IPS-18a (cell line): ENCODE data around the gene C3orf22.
"Not testable (repeated sequence)": the region's sequence is repeated elsewhere in the genome, so short reads cannot be mapped to it uniquely, and the experiment has no call there.

Source experiments
- H3K27ac ChIP-seq: one replicate; pipeline ENCODE4 v1.5.1; 2013; ENCODE audit warnings: low read length
- H3K27me3 ChIP-seq: one replicate; pipeline ENCODE4 v1.6.1; 2013; ENCODE audit warnings: mild to moderate bottlenecking, low read length; ENCODE audit not compliant: control insufficient read depth, insufficient read depth
- H3K36me3 ChIP-seq: one replicate; pipeline ENCODE4 v1.6.1; 2013; ENCODE audit warnings: low read depth, low read length; ENCODE audit not compliant: control insufficient read depth
- H3K4me1 ChIP-seq: one replicate; pipeline ENCODE4 v1.6.1; 2013; ENCODE audit warnings: low read depth, low read length; ENCODE audit not compliant: control insufficient read depth
- H3K4me3 ChIP-seq: one replicate; pipeline ENCODE4 v1.5.1; 2013; ENCODE audit warnings: low read length
- H3K9ac ChIP-seq: one replicate; pipeline ENCODE4 v1.6.1; 2013; ENCODE audit warnings: mild to moderate bottlenecking, low read length, moderate library complexity
- H3K9me3 ChIP-seq: one replicate; pipeline ENCODE4 v1.6.1; 2013; ENCODE audit warnings: low read depth, low read length; ENCODE audit not compliant: control insufficient read depth

C3orf22 gene, protein sequence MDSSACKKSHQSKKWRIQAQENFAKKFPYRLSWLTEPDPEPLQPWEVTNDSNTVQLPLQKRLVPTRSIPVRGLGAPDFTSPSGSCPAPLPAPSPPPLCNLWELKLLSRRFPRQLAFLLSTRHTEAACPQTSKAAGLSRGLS

DNA sequence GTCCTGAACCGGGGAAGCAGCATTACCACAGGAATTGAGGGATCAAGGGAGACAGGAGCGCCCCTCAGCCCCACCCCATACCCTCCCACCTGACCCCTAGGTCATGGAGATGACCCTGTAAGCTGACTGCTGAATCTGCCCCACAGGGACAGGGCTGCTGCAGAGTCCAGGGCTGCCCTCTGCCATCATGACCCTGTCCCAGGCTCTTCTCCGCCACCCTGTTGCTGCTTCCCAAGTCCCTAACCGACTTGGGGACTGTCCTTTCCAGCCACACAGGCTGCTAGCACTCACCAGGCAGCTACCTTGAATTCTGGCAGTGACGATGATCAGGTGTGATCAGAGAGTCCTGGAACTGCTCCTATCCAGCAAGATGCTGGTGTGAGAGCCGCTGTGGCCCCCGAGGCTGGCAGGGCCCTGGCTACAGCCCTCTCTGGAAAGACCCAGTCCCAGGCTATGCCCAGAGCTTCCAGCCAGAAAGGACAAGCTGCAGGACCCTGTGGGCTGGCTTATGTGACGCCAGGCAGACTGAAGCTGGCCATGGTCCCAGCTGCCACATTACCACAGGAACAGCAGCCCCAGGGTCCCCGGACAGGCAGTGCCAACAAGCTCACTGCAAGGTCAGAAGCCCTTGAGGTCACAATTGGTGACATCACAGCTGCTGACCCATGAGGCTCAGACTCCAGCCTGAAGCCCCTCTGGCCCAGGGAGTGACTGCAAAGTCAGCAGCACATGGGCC is at the start of gene C3orf22:
C3orf22 (minus strand) TSS at position 597 of the 736 bp plus-strand sequence. CDS start 5,542 bp downstream, outside the sequence.
- Histone ChIP-seq H3K4me1 (no peaks in the 10 kb centered on the region), H3K4me3 (no peak within 1 kb of the TSS), H3K27me3 (no peaks in the 10 kb centered on the region), H3K9me3 (no peaks in the 10 kb centered on the region), H3K36me3 (no peaks in the 10 kb centered on the region), H3K27ac (no peak within 1 kb of the TSS), H3K9ac (no peak within 1 kb of the TSS)

DNA sequence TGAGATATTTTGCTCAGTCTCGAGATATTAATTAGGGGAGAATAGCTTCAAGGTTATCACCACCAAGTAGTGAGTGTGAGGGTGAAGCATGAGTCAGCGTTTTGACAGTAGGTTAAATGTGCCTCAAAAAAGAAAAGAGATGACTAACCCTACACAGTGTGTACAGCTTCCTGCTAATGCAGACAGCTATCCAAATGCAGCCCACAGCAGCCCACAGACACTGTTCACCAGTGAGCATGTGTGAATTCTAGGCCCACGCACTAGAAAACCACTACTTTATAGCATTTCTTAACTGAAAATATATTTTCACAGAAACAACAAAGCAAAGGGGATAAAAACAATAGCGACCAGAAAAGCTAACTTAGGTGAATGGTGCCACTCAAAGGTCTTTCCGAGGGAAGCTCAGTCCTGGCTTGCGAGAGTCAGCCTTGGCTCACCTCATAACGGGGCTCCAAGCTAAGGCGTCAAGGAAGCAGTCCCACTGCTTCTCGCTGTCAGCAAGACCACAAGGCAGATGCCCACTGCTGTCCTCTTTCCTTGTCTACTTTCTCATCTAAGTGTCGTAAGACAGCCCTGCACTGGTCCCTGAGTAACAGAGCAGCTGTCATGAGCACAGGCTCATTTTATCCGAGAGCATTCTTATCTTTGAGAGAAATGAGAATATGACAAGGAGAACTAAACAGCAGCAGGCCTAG is 48.6 kb upstream of the C3orf22 start:
- Histone ChIP-seq H3K36me3 (no peaks in the 10 kb centered on the region), H3K27ac (no peak overlapping the region), H3K9ac (no peak overlapping the region), H3K4me3 (no peak overlapping the region), H3K4me1 (no peaks in the 10 kb centered on the region), H3K27me3 (no peaks in the 10 kb centered on the region), H3K9me3 (no peaks in the 10 kb centered on the region)

DNA sequence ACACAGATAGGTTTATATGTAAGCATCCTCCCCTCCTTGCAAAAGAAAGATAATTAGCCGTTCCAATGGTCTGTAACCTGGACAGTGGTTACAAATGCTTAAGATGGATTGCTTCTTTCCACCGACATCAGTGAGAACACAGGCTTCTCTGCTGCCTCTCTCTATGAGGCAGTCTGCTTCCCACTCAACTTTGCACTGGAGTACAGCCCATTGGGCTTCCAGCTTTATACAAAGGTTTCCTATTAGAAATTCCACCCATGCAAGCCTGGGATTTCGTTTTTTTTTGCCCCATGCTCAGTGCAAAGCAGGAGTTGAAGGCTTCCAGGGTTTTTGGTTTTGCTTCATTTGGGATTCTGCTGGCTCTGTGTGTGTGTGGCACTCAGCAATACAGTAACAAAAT is 47.3 kb upstream of the C3orf22 start:
- Histone ChIP-seq H3K4me1 (no peaks in the 10 kb centered on the region), H3K9ac (no peak overlapping the region), H3K36me3 (no peaks in the 10 kb centered on the region), H3K4me3 (no peak overlapping the region), H3K9me3 (no peaks in the 10 kb centered on the region), H3K27me3 (no peaks in the 10 kb centered on the region), H3K27ac (no peak overlapping the region)

DNA sequence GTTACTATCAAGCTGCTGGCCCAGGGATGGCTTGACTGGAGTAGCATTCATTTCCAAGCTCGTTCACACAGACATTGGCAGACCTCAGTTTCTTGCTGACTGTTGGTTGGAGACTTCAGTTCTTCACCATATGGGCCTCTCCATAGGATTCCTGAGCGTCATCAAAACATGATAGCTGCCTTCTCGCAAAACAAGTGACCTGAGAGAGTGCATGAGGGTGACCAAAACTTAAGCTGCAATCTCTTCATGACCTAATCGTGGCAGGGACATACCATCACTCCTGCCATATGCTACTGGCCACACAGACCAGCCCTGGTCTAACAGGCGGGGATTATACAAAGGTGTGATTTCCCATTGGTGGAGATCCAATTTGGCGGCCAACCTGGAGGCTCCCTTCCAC is 46.0 kb upstream of the C3orf22 start:
- Histone ChIP-seq H3K36me3 (no peaks in the 10 kb centered on the region), H3K27me3 (no peaks in the 10 kb centered on the region), H3K9me3 (no peaks in the 10 kb centered on the region), H3K4me1 (no peaks in the 10 kb centered on the region), H3K9ac (no peak overlapping the region), H3K27ac (no peak overlapping the region), H3K4me3 (no peak overlapping the region)

DNA sequence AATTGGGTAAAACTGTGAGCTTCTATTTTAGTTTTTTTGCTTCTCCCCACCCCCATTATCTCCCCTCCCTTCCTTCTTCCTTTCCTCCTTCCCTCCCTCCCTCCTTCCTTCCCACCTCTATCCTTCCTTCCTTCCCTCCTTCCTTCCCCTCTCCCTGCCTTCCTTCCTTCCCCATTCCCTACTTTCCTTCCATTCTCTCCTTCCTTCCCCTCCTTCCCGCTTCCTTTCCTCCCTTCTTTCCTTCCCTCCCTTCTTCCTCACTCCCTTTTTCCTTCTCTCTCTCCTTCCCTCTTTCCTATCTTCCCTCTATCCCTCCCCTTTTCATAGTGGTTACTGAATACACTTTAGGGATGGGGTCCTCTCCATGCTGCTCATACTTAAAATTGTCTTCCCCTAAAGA is 40.4 kb upstream of the C3orf22 start:
- no peak overlapping the region for H3K27ac ChIP-seq
- no peaks in the 10 kb centered on the region for H3K27me3 ChIP-seq

DNA sequence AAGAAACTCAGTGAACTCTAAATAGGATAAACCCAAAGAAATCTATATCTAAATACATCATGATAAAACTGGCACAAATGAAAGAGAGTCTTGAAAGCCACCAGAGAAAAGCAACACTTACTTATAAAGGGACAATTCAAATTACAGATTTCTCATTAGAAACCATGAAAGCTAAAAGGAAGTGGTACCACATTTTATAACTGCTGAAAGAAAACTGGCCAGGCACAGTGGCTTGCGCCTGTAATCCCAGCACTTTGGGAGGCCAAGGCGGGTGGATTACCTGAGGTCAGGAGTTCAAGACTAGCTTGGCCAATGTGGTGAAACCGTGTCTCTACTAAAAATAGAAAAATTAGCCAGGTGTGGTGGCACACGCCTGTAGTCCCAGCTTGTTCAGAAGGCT is 36.7 kb upstream of the C3orf22 start:
- not testable (repeated sequence) for H3K9ac ChIP-seq, H3K27ac ChIP-seq, H3K27me3 ChIP-seq, H3K36me3 ChIP-seq, H3K4me1 ChIP-seq, H3K4me3 ChIP-seq, H3K9me3 ChIP-seq

More for the DNA sequence above, 40.4 kb upstream of the C3orf22 start:
- Histone ChIP-seq H3K9ac (no peak overlapping the region), H3K4me1 (no peaks in the 10 kb centered on the region), H3K4me3 (no peak overlapping the region), H3K9me3 (no peaks in the 10 kb centered on the region), H3K36me3 (no peaks in the 10 kb centered on the region)

DNA sequence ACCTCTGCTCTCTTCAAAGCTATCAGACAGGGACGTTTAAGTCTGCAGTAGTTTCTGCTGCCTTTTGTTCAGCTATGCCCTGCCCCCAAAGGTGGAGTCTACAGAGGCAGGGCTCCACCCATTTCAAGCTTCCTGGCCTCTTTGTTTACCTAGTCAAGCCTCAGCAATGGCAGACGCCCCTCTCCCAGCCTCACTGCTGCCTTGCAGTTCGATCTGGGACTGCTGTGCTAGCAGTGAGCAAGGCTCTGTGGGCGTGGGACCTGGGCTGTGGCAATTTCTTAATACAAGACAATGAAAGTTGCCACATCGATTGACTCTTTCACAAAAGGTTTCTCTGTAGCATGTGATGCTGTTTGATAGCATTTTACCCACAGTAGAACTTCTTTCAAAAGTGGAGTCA is 32.8 kb upstream of the C3orf22 start:
- not testable (repeated sequence) for H3K9ac ChIP-seq, H3K9me3 ChIP-seq, H3K27me3 ChIP-seq, H3K4me1 ChIP-seq, H3K27ac ChIP-seq, H3K4me3 ChIP-seq, H3K36me3 ChIP-seq

DNA sequence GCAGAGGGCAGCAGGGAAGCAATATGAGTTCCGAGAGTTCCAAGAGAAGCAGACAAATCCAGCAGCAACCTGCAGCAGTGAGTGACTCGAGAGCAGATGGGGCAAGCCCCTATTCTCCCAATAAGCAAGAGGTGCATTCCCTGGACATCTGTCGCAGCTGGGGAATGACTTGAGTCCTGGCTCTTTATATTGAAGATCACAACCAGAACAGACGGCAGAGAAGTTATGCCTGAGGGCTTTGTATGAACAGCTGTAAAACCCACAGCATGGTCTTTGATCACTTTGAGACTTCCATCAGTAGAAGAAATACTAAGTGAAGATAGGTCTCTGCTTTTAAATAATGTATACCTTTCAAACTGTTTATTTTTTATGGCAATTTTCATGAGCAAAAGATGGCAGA is 23.6 kb upstream of the C3orf22 start:
- Histone ChIP-seq H3K36me3 (no peaks in the 10 kb centered on the region), H3K4me3 (no peak overlapping the region)

DNA sequence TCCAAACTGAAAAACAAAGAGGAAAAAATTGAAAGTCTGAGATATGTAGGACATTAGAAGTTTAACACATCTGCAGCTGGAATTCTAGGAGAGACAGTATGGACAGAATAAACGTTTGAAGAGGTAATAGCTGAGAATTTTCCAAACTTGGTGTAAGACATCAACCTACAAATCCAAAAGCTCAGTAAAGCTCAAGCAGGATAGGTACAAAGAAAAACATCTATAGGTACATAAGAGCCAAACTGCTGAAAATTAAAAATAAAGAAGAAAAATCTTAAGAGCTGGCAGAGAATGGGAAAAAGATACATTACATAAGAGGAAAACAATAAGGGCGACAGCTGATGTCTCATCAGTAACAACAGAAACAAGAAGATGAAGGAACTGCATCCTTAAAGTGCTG is 22.8 kb upstream of the C3orf22 start:
- Histone ChIP-seq H3K36me3 (no peaks in the 10 kb centered on the region), H3K27ac (no peak overlapping the region), H3K27me3 (no peaks in the 10 kb centered on the region), H3K9ac (no peak overlapping the region), H3K4me1 (no peaks in the 10 kb centered on the region), H3K4me3 (no peak overlapping the region), H3K9me3 (no peaks in the 10 kb centered on the region)

More for the DNA sequence above, 23.6 kb upstream of the C3orf22 start:
- H3K9me3 ChIP-seq, result no peaks in the 10 kb centered on the region
- no peak overlapping the region for H3K9ac ChIP-seq
- no peaks in the 10 kb centered on the region for H3K4me1 ChIP-seq
- H3K27ac ChIP-seq, result no peak overlapping the region
- H3K27me3 ChIP-seq, result no peaks in the 10 kb centered on the region

DNA sequence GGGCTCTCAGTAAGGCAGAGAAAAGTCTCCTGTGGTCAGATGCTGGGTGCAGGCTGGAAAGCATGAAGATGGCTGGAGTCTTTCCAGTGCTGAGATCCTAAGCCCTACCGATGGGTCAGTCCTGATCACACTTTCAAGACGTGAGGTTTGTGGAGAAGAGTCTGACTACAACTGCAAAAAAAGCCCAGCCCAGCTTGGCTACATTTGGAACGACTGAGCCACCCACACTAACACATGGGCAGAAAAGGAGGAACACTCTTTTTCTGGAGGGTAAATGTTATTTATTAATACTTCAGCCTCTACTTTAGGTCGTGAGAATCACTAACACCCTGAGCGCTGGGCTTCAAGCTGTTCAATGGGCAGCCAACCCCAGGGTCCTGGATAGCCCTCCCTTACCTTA is 22.0 kb upstream of the C3orf22 start:
- H3K27me3 ChIP-seq, result no peaks in the 10 kb centered on the region
- H3K36me3 ChIP-seq, result no peaks in the 10 kb centered on the region
- no peaks in the 10 kb centered on the region for H3K4me1 ChIP-seq
- no peaks in the 10 kb centered on the region for H3K9me3 ChIP-seq
- no peak overlapping the region for H3K27ac ChIP-seq
- no peak overlapping the region for H3K4me3 ChIP-seq
- H3K9ac ChIP-seq, result no peak overlapping the region

DNA sequence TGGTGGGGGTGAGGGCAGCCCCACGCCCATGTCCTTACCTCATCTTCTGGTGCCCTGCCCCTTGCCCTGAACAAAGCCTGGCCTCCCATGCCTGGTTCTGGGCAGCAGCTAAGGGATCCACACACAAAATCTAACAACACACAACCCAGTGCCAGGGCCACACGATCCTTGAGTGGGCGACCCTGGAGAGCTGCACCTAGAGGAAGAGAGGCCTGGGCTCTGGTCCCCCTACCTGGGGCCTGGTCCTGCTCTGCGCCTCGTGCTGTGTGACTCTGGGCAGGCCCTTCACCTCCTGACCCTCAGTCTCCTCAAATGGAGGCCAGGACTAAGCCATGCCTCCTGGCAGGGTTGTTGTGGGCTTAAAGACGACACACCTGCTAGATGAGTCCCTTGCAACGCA is 20.0 kb upstream of the C3orf22 start:
- H3K9me3 ChIP-seq, result no peaks in the 10 kb centered on the region
- H3K4me3 ChIP-seq, result no peak overlapping the region
- H3K27ac ChIP-seq, result no peak overlapping the region
- H3K36me3 ChIP-seq, result no peaks in the 10 kb centered on the region
- H3K9ac ChIP-seq, result no peak overlapping the region
- no peaks in the 10 kb centered on the region for H3K27me3 ChIP-seq
- H3K4me1 ChIP-seq, result no peaks in the 10 kb centered on the region

DNA sequence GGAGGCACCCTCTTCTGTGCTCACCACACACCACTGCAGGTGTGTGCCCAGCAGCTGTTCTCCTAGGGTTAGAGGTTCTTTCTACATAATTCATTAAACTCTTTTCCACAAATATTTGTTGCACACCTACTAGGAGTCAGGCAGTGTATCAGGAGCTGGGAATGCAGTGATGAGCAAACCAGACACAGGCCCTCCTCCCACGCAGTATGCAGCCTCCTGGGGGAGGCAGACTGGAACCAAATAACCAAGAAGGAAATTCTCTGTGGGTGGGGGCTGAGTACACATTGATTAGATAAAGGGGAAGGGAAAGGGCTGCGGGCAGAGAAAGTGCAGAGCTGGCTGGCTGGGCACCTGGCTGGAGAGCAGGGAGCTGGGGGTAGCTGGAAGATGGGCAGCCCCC is 18.5 kb upstream of the C3orf22 start:
- no peak overlapping the region for H3K27ac ChIP-seq
- no peak overlapping the region for H3K4me3 ChIP-seq
- H3K36me3 ChIP-seq, result no peaks in the 10 kb centered on the region
- H3K9me3 ChIP-seq, result no peaks in the 10 kb centered on the region
- H3K27me3 ChIP-seq, result no peaks in the 10 kb centered on the region
- H3K4me1 ChIP-seq, result no peaks in the 10 kb centered on the region
- no peak overlapping the region for H3K9ac ChIP-seq
